ENCODE measurements around the gene ARHGAP25.

Gene ARHGAP25

DNA sequence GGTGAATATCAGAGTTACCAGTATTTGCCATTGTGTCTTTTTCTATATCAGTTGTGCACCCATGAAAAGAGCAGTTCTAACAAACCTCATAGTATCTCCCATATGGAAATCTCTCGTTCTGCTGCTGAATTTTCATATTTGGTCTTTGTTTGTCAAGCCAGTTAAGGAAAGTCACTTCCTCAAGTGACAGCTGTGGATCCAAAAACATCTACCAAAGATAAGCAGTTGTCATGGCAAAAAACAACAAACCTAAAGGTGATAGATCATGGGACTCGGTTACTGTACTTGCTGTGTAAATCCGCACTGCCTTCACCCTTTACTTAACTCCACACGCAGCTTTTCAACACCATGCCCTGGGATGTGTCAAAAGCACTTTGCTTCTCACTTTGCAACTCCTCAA is 119.3 kb downstream of the ARHGAP25 start:
- Histone ChIP-seq H3K4me3 (ENCODE audit: severe bottlenecking) (no peak overlapping the region), H3K4me1 (ENCODE audit: insufficient read depth, poor library complexity, severe bottlenecking) (no peaks in the 10 kb centered on the region)

DNA sequence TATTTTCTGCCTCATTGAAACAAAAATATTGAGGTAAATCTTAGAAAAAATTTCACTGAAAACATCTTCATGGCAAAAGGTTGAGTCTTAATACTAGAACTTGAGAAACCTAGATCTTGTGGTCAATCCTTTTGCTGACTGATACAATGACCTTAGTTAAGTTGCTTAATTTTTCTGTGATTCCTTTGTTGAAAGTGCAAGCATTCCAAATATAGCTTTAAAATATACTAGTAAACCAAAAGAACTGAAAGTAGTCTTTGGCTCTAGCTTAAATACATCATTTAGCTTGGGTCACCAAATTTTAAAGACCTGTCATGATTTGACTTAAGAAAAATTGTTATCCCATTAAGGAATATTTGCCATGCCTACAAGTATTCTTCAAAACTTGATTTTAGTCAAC is 119.9 kb downstream of the ARHGAP25 start:
- Histone ChIP-seq H3K36me3 (ENCODE audit: low read depth) (no peaks in the 10 kb centered on the region), H3K9me3 (ENCODE audit: severe bottlenecking) (no peaks in the 10 kb centered on the region), H3K27me3 (ENCODE audit: insufficient read depth, poor library complexity, severe bottlenecking) (no peaks in the 10 kb centered on the region), H3K27ac (ENCODE audit: poor library complexity, severe bottlenecking) (no peak overlapping the region), H3K4me1 (ENCODE audit: insufficient read depth, poor library complexity, severe bottlenecking) (no peaks in the 10 kb centered on the region), H3K4me3 (ENCODE audit: severe bottlenecking) (no peak overlapping the region)
- ATAC-seq (ENCODE audit: low read depth) (no peak), DNase-seq (ENCODE audit: low spot score) (no peak)
- TF ChIP-seq, protein P1, sequence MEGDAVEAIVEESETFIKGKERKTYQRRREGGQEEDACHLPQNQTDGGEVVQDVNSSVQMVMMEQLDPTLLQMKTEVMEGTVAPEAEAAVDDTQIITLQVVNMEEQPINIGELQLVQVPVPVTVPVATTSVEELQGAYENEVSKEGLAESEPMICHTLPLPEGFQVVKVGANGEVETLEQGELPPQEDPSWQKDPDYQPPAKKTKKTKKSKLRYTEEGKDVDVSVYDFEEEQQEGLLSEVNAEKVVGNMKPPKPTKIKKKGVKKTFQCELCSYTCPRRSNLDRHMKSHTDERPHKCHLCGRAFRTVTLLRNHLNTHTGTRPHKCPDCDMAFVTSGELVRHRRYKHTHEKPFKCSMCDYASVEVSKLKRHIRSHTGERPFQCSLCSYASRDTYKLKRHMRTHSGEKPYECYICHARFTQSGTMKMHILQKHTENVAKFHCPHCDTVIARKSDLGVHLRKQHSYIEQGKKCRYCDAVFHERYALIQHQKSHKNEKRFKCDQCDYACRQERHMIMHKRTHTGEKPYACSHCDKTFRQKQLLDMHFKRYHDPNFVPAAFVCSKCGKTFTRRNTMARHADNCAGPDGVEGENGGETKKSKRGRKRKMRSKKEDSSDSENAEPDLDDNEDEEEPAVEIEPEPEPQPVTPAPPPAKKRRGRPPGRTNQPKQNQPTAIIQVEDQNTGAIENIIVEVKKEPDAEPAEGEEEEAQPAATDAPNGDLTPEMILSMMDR (IDR thresholded peaks at IDR 0.05; ENCODE audit: poor library complexity, severe bottlenecking), result no peak

More for the DNA sequence above, 119.3 kb downstream of the ARHGAP25 start:
- Histone ChIP-seq H3K27me3 (ENCODE audit: insufficient read depth, poor library complexity, severe bottlenecking) (no peaks in the 10 kb centered on the region), H3K27ac (ENCODE audit: poor library complexity, severe bottlenecking) (no peak overlapping the region), H3K9me3 (ENCODE audit: severe bottlenecking) (no peaks in the 10 kb centered on the region), H3K36me3 (ENCODE audit: low read depth) (no peaks in the 10 kb centered on the region)
- ATAC-seq (ENCODE audit: low read depth) (no peak), DNase-seq (ENCODE audit: low spot score) (no peak)
- TF ChIP-seq, protein P1 (IDR thresholded peaks at IDR 0.05; ENCODE audit: poor library complexity, severe bottlenecking), result no peak

DNA sequence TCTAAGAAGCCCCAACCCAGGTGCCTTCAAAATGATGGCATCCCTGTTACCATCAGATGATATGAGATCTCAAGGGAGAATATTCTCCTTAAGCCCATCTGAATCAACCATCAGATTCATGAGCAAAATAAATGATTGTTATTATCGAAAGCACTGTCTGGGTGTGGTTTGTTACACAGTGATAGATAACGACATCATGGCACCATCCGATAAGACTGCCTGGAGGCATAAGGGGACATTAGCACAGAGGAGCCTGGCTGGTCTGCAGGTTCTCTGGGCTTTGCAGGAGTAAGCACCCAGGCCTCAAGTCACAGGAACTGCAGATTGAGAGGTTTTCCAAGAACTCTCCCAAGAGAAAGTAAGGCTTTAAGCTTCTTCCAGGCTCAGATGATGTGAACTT is 120.9 kb downstream of the ARHGAP25 start:
- DNase-seq (ENCODE audit: low spot score) (no peak), ATAC-seq (ENCODE audit: low read depth) (no peak)
- Histone ChIP-seq H3K27ac (ENCODE audit: poor library complexity, severe bottlenecking) (no peak overlapping the region), H3K4me3 (ENCODE audit: severe bottlenecking) (no peak overlapping the region), H3K4me1 (ENCODE audit: insufficient read depth, poor library complexity, severe bottlenecking) (no peaks in the 10 kb centered on the region), H3K36me3 (ENCODE audit: low read depth) (no peaks in the 10 kb centered on the region), H3K9me3 (ENCODE audit: severe bottlenecking) (no peaks in the 10 kb centered on the region), H3K27me3 (ENCODE audit: insufficient read depth, poor library complexity, severe bottlenecking) (no peaks in the 10 kb centered on the region)
- TF ChIP-seq, protein P1 (IDR thresholded peaks at IDR 0.05; ENCODE audit: poor library complexity, severe bottlenecking), result no peak

DNA sequence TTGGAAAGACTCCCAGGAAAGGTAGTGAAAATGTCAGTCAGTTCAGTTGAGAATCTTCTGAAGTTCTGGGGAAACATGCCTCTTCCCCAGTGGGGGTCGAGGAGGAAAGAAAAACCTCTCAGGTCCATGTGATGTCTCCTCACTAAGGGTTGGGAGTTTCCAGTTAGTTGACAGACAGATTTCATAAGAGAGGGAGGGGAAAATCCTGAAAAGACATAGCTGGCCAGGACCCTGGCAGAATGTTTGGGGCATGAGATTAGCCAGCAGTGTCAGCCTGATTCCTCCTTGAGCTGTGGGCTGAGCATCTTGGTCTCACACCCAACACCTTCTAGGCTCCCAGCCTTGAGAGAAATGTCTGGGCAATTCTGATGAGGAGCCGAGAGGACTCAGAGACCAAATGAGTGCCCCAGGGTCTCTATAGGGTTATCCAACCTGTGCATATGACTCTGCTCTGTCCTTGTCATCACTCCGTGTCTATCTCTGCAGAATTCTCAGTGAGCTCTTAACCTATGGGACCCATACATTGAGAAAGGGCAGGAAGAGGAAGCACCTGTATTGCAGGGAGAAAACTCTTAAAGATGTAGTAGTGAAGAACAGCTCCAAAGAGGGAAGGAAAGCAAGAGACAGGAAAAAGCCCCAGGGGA is 122.7 kb downstream of the ARHGAP25 start:
- Histone ChIP-seq H3K27me3 (ENCODE audit: insufficient read depth, poor library complexity, severe bottlenecking) (no peaks in the 10 kb centered on the region), H3K4me3 (ENCODE audit: severe bottlenecking) (no peak overlapping the region), H3K9me3 (ENCODE audit: severe bottlenecking) (no peaks in the 10 kb centered on the region), H3K36me3 (ENCODE audit: low read depth) (no peaks in the 10 kb centered on the region), H3K27ac (ENCODE audit: poor library complexity, severe bottlenecking) (no peak overlapping the region), H3K4me1 (ENCODE audit: insufficient read depth, poor library complexity, severe bottlenecking) (no peaks in the 10 kb centered on the region)
- ATAC-seq (ENCODE audit: low read depth) (no peak), DNase-seq (ENCODE audit: low spot score) (no peak)
- TF ChIP-seq, protein P1 (IDR thresholded peaks at IDR 0.05; ENCODE audit: poor library complexity, severe bottlenecking), result no peak

DNA sequence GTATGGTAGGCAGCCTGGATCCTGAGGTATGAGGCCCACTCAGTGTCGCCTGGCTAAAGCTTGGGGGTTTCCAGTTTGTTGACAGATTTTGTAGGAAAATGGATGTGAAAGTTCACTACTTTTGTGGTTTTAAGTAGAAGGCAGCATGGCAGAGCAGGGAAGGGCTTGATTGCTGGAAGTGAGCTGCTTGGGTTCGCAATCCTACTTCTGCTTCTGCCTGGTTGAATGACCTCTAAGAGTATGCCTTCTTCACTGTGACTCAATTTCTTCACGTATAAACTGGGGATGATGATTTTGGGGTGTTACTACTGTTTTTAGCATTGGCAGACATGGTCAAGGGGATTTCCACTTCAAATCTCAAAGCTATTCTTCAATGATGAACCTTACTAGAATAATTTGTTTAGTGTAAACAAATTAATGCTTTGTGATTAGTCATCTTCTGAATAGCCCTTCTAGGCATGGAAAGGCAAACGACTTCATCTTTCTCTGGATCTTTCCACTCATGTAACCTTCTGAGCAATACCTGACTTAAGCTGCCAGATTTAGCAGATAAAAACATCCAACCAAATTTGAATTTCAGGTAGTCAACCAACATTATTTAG is 123.3 kb downstream of the ARHGAP25 start:
- H3K27ac ChIP-seq (ENCODE audit: poor library complexity, severe bottlenecking), result no peak overlapping the region
- H3K36me3 ChIP-seq (ENCODE audit: low read depth), result no peaks in the 10 kb centered on the region
- TF ChIP-seq, protein P1 (IDR thresholded peaks at IDR 0.05; ENCODE audit: poor library complexity, severe bottlenecking), result no peak
- ATAC-seq (ENCODE audit: low read depth) (no peak), DNase-seq (ENCODE audit: low spot score) (no peak)
- H3K4me1 ChIP-seq (ENCODE audit: insufficient read depth, poor library complexity, severe bottlenecking), result no peaks in the 10 kb centered on the region
- no peak overlapping the region for H3K4me3 ChIP-seq (ENCODE audit: severe bottlenecking)
- no peaks in the 10 kb centered on the region for H3K27me3 ChIP-seq (ENCODE audit: insufficient read depth, poor library complexity, severe bottlenecking)
- H3K9me3 ChIP-seq (ENCODE audit: severe bottlenecking), result no peaks in the 10 kb centered on the region

All from RWPE2 (cell line).